GM19035 (cell line): Measurements from ENCODE around the gene PARP16.
A peak's percentile ranks its signal among the peaks of the same experiment; 100 is the strongest.

ENCODE experiments used
- ATAC-seq: cut with Tn5 transposase; IDR thresholded peaks from one replicate; pipeline ENCODE4 v1.9.1; 2021; ENCODE audit not compliant: unreplicated experiment

Gene PARP16

GRCh38 chr15:65312400-65312916, 25.8 kb upstream of the PARP16 start:
- ATAC-seq: no peak

- no peak for ATAC-seq
Measured at GRCh38 chr15:65311760-65312159, 25.1 kb upstream of the PARP16 start.

- ATAC-seq: no peak
Measured at GRCh38 chr15:65310431-65311137, 23.9 kb upstream of the PARP16 start.

GRCh38 chr15:65309882-65310418, 23.3 kb upstream of the PARP16 start:
- no peak for ATAC-seq

GRCh38 chr15:65307978-65308377, 21.3 kb upstream of the PARP16 start:
- ATAC-seq: no peak

GRCh38 chr15:65306551-65306950, 19.9 kb upstream of the PARP16 start:
- no peak for ATAC-seq

- ATAC-seq: no peak
Measured at GRCh38 chr15:65305776-65306175, 19.1 kb upstream of the PARP16 start.

GRCh38 chr15:65305150-65305758, 18.6 kb upstream of the PARP16 start:
- ATAC-seq: no peak

GRCh38 chr15:65304381-65305149, 17.9 kb upstream of the PARP16 start, which contains the start of gene RNU5B-1:
Gene RNU5B-1 (plus strand): TSS chr15:65304677.
- peak; percentile 74 for ATAC-seq

- ATAC-seq: peak; percentile 9
Measured at GRCh38 chr15:65303687-65304380, 17.2 kb upstream of the PARP16 start.

- no peak for ATAC-seq
Measured at GRCh38 chr15:65302061-65302460, 15.4 kb upstream of the PARP16 start.

GRCh38 chr15:65300924-65301441, 14.3 kb upstream of the PARP16 start:
- no peak for ATAC-seq

- no peak for ATAC-seq
Measured at GRCh38 chr15:65298731-65299130, 12.0 kb upstream of the PARP16 start.

- no peak for ATAC-seq
Measured at GRCh38 chr15:65292938-65293518, 6.3 kb upstream of the PARP16 start.

GRCh38 chr15:65290228-65290627, 3.5 kb upstream of the PARP16 start:
- no peak for ATAC-seq

GRCh38 chr15:65289261-65289854, 2.7 kb upstream of the PARP16 start:
- ATAC-seq: no peak

GRCh38 chr15:65287520-65287855, 805 bp upstream of the PARP16 start:
- no peak for ATAC-seq

- peak; percentile 45 for ATAC-seq
Measured at GRCh38 chr15:65286069-65286703, 497 bp downstream of the PARP16 start.

GRCh38 chr15:65285291-65286068, 1.2 kb downstream of the PARP16 start:
- ATAC-seq: no peak
